IMR-90 (cell line): ENCODE measurements around the gene GFRA4. TPM values are rescaled to one million over a fixed set of nuclear protein-coding genes. Genes with fewer than 3 reads are reported as not detected.

ENCODE experiments used
- ATAC-seq: fragments of 200-7000 bp; cut with Tn5 transposase; 2 replicates; pipeline ENCODE4 v1.9.1; 2020; ENCODE audit warnings: low read depth, mild to moderate bottlenecking, moderate library complexity
- BruUV-seq: library from RNA; stranded (reverse); fragments of 400-500 nt; replicated peaks from 2 replicates; lab custom pipeline; 2021; lab: Mats Ljungman, UMichigan
- CTCF ChIA-PET: fragments of 300-600 bp; formaldehyde crosslinking; extraction: SDS; loops from one replicate; lab custom pipeline; 2021; ENCODE audit warnings: antibody characterized with exemption; lab: Yijun Ruan, JAX
- POLR2A ChIA-PET: fragments of 300-600 bp; sonication (Branson Sonifier 250); formaldehyde crosslinking; loops from one replicate; lab custom pipeline; 2022; ENCODE audit warnings: antibody characterized with exemption; ENCODE audit not compliant: unreplicated experiment; lab: Charles Lee
- DNase-seq: peaks from one replicate; pipeline ENCODE4 v3.0.0; 2013
- H2AFZ ChIP-seq: replicated peaks from 2 replicates; pipeline ENCODE3; 2013; ENCODE audit warnings: low read length, mild to moderate bottlenecking; ENCODE audit not compliant: poor library complexity
- H2AK5ac ChIP-seq: 2 replicates; pipeline ENCODE4 v1.6.1; 2013; ENCODE audit warnings: low read depth, low read length, inconsistent platforms
- H2AK9ac ChIP-seq: replicated peaks from 2 replicates; pipeline ENCODE3; 2013; ENCODE audit warnings: mild to moderate bottlenecking, low read depth, low read length, moderate library complexity; ENCODE audit not compliant: poor library complexity
- H2BK120ac ChIP-seq: 2 replicates; pipeline ENCODE4 v1.6.1; 2013; ENCODE audit warnings: low read depth, low read length, inconsistent platforms
- H2BK15ac ChIP-seq: 3 replicates; pipeline ENCODE4 v1.6.1; 2013; ENCODE audit warnings: low read depth, low read length, inconsistent platforms
- H2BK20ac ChIP-seq: 2 replicates; pipeline ENCODE4 v1.6.1; 2013; ENCODE audit warnings: low read depth, mild to moderate bottlenecking, inconsistent platforms, low read length, moderate library complexity
- H2BK5ac ChIP-seq: 2 replicates; pipeline ENCODE4 v1.6.1; 2013; ENCODE audit warnings: mild to moderate bottlenecking, low read depth, low read length, inconsistent platforms; ENCODE audit not compliant: poor library complexity, severe bottlenecking
- H3K14ac ChIP-seq: replicated peaks from 2 replicates; pipeline ENCODE4 v1.6.1; 2013; ENCODE audit warnings: low read depth, low read length, inconsistent platforms
- H3K18ac ChIP-seq: 2 replicates; pipeline ENCODE4 v1.6.1; 2013; ENCODE audit warnings: low read depth, low read length, control low read depth
- H3K23ac ChIP-seq: 2 replicates; pipeline ENCODE4 v1.6.1; 2013; ENCODE audit warnings: low read depth, low read length, inconsistent platforms
- H3K27ac ChIP-seq: 2 replicates; pipeline ENCODE4 v1.5.1; 2013; ENCODE audit warnings: mild to moderate bottlenecking, control low read depth, low read length; ENCODE audit not compliant: insufficient read depth
- H3K27me3 ChIP-seq: 2 replicates; pipeline ENCODE4 v1.6.1; 2013; ENCODE audit warnings: low read length; ENCODE audit not compliant: control insufficient read depth, insufficient read depth
- H3K36me3 ChIP-seq: 2 replicates; pipeline ENCODE4 v1.6.1; 2013; ENCODE audit warnings: low read length, mixed read lengths; ENCODE audit not compliant: control insufficient read depth, insufficient read depth
- H3K4ac ChIP-seq: 2 replicates; pipeline ENCODE4 v1.6.1; 2013; ENCODE audit warnings: low read depth, low read length, inconsistent platforms
- H3K4me1 ChIP-seq: 2 replicates; pipeline ENCODE4 v1.6.1; 2013; ENCODE audit warnings: low read length, mixed read lengths; ENCODE audit not compliant: control insufficient read depth, insufficient read depth
- H3K4me2 ChIP-seq: 2 replicates; pipeline ENCODE4 v1.6.1; 2013; ENCODE audit warnings: low read depth, mild to moderate bottlenecking, control low read depth, low read length, moderate library complexity
- H3K4me3 ChIP-seq: 2 replicates; pipeline ENCODE4 v1.5.1; 2013; ENCODE audit warnings: low read depth, mild to moderate bottlenecking, control low read depth, low read length, moderate library complexity; ENCODE audit not compliant: insufficient read depth
- H3K56ac ChIP-seq: 2 replicates; pipeline ENCODE4 v1.6.1; 2013; ENCODE audit warnings: low read length, inconsistent platforms; ENCODE audit not compliant: insufficient read depth; ENCODE audit errors: extremely low read depth
- H3K79me1 ChIP-seq, 2 experiments: 2 replicates each; pipeline ENCODE4 v1.6.1; 2013; ENCODE audit warnings: low read length in 2 of 2, inconsistent platforms in 1 of 2, low read depth in 1 of 2
- H3K9ac ChIP-seq: 2 replicates; pipeline ENCODE4 v1.6.1; 2013; ENCODE audit warnings: low read depth, low read length, control low read depth
- H3K9me1 ChIP-seq: 2 replicates; pipeline ENCODE4 v1.6.1; 2013; ENCODE audit warnings: low read length, inconsistent platforms; ENCODE audit not compliant: insufficient read depth
- H3K9me3 ChIP-seq: 2 replicates; pipeline ENCODE4 v1.6.1; 2013; ENCODE audit warnings: low read length; ENCODE audit not compliant: control insufficient read depth, insufficient read depth
- H4K20me1 ChIP-seq: 2 replicates; pipeline ENCODE4 v1.6.1; 2013; ENCODE audit warnings: low read length, inconsistent platforms; ENCODE audit not compliant: insufficient read depth
- H4K5ac ChIP-seq: 2 replicates; pipeline ENCODE4 v1.6.1; 2013; ENCODE audit warnings: mild to moderate bottlenecking, low read depth, low read length, control low read depth
- H4K8ac ChIP-seq, 2 experiments: 2 replicates each; pipeline ENCODE4 v1.6.1; 2013; ENCODE audit warnings: low read depth in 2 of 2, low read length in 2 of 2, control low read depth in 1 of 2, inconsistent platforms in 1 of 2
- H4K91ac ChIP-seq: 2 replicates; pipeline ENCODE4 v1.6.1; 2013; ENCODE audit warnings: low read depth, low read length, inconsistent platforms; ENCODE audit not compliant: insufficient read depth
- MXI1 ChIP-seq: IDR thresholded peaks from 2 replicates; pipeline ENCODE4 v1.6.1; 2012; ENCODE audit warnings: low read depth, mild to moderate bottlenecking, low read length, moderate library complexity, borderline replicate concordance
- WGBS, 2 experiments: methylation state at CpG; one replicate each; pipeline versions ENCODE4 v1.1.5 to v1.1.7; 2013; ENCODE audit warnings: missing lambda C conversion rate in 2 of 2; ENCODE audit not compliant: insufficient read length in 1 of 2; ENCODE audit errors: extremely low coverage in 2 of 2; 5-methylcytosine and 5-hydroxymethylcytosine counted together
- dilution Hi-C: fragments of 300-500 bp; cut with HindIII; formaldehyde crosslinking; loops from one replicate; pipeline ENCODE4 v1.14.3; 2018; ENCODE audit warnings: low sequenced_read_pairs; ENCODE audit not compliant: unreplicated experiment
- in situ Hi-C: fragments of 300-500 bp; cut with MboI; formaldehyde crosslinking; loops from 3 replicates; pipeline ENCODE4 v1.14.3; 2019; ENCODE audit warnings: low sequenced_read_pairs, inconsistent platforms, mixed read lengths
- intact Hi-C: fragments of 100-400 bp; cut with micrococcal nuclease; formaldehyde crosslinking; loops from 2 replicates; pipeline ENCODE4 v1.10.0; 2022
- polyA plus RNA-seq, 3 experiments: library from polyadenylated mRNA; depleted of rRNA; stranded (reverse); fragments of >200 nt; gene quantifications; 2 replicates each; pipeline ENCODE4 v1.2.3, GENCODE V29; 2012; ENCODE audit warnings: low replicate concordance in 1 of 3
- total RNA-seq: library from RNA; depleted of rRNA; stranded (reverse); fragments of >200 nt; gene quantifications from 2 replicates; pipeline ENCODE4 v1.2.3, GENCODE V29; 2012
- TF ChIP-seq, protein P1 (sequence below): conservative IDR thresholded peaks from 2 replicates; pipeline ENCODE4 v1.5.1; 2012; ENCODE audit warnings: mild to moderate bottlenecking, low read depth, low read length, improper control_type of control experiment
- TF ChIP-seq, protein P2 (sequence below): fragments of 150-350 bp; IDR thresholded peaks from 2 replicates; pipeline ENCODE4 v1.6.1; 2017; ENCODE audit warnings: mild to moderate bottlenecking, antibody characterized with exemption, low read length, low read depth

GFRA4 gene
- total and polyA plus RNA-seq, 2 of the 4 experiments (the other 2 are of a cell fraction) = not detected

DNA sequence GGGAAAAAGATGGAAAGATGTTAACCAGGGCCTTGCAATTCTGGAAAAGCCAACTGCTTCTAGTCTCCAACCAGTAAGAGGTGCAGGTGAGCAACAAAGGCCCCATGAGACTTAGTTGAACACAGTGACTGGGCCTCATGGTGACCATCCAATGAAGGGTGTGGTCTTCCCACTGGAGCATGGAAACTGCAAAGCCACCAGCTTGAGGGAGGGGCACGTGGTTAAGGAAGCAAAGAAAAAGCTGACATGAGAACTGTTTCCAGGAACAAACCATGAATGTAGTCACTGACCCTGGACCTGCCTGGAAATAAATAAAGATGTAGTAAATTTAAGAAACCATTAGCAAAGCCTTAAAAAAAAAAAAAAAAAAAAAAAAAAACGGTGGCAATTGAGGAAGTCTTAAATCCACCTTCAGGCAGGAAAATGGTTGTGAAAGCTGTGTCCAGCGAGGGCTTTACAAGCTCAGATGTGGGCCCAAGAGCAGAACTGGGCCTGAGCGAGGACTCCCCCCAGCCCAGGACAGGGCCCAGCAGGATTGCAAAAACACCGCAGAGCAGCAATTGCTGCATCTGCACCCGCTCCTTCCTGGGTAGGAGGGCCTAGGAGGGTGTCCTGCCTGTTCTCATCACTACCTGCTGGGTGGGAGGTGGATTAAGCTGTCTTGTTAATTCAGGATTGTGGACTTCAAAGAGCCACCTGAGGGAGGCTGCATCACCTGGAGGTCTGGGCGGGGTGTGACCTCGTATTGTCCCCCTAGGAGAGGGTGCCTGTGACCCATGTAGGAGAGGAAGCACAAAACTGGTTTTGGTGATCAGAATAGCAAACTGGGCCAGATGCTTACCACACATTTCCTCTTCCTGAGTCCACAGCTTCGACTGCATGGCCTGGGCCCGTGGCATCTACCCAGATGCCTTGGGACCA lies 10.3 kb downstream of the GFRA4 start (continued):
- TF ChIP-seq, protein P1, sequence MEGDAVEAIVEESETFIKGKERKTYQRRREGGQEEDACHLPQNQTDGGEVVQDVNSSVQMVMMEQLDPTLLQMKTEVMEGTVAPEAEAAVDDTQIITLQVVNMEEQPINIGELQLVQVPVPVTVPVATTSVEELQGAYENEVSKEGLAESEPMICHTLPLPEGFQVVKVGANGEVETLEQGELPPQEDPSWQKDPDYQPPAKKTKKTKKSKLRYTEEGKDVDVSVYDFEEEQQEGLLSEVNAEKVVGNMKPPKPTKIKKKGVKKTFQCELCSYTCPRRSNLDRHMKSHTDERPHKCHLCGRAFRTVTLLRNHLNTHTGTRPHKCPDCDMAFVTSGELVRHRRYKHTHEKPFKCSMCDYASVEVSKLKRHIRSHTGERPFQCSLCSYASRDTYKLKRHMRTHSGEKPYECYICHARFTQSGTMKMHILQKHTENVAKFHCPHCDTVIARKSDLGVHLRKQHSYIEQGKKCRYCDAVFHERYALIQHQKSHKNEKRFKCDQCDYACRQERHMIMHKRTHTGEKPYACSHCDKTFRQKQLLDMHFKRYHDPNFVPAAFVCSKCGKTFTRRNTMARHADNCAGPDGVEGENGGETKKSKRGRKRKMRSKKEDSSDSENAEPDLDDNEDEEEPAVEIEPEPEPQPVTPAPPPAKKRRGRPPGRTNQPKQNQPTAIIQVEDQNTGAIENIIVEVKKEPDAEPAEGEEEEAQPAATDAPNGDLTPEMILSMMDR = no peak

DNA sequence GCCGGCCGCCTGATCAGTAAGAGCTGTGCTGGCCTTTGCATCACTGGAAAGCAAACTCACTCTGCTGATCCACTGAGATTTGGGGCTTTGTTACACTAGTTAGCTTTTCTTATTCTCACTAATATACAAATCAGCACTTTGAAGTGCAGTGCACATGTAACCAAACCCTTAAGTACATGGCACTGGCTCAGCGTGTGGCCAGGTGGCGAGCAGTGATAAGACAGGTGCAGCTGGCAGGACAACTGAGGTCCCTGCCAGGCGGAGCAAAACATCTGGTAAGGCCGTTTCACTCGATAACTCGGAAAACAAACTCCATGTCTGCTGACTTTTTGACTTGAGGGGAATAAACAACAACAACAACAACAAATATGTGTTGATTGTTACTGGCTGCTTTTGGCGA lies 11.0 kb downstream of the GFRA4 start:
- Histone ChIP-seq H3K9ac (no peak overlapping the region), H3K9me3 (peaks cover 5% of the 10 kb centered on the region; the same call in 1 of the 2 replicates), H3K4me1 (no peaks in the 10 kb centered on the region), H3K18ac (no peak overlapping the region), H3K79me1 (no peaks in the 10 kb centered on the region), H4K91ac (no peak overlapping the region), H3K4me2 (no peak overlapping the region), H3K4ac (no peak overlapping the region), H2BK5ac (no peak overlapping the region), H4K20me1 (no peaks in the 10 kb centered on the region), H3K27ac (no peak overlapping the region), H3K56ac (no peak overlapping the region), H2AK9ac (no peak overlapping the region), H3K23ac (no peak overlapping the region), H3K9me1 (peaks cover 7% of the 10 kb centered on the region; the same call in 1 of the 2 replicates), H2BK15ac (no peak overlapping the region), H3K27me3 (peaks cover 3% of the 10 kb centered on the region; the same call in 1 of the 2 replicates), H2BK20ac (no peak overlapping the region), H4K5ac (no peak overlapping the region), H3K4me3 (no peak overlapping the region), H3K36me3 (peaks cover 3% of the 10 kb centered on the region; the same call in 1 of the 2 replicates), H3K14ac (no peak overlapping the region; the same call in 1 of the 2 replicates), H4K8ac (no peak overlapping the region), H2BK120ac (no peak overlapping the region), H2AFZ (no peak overlapping the region), H2AK5ac (no peak overlapping the region)
- intact Hi-C loops (no loop called here), in situ Hi-C loops (no loop called here), dilution Hi-C loops (no loop called here)
- ATAC-seq (no peak), DNase-seq (no peak)
- WGBS, 2 experiments = no CpG with 5 or more reads among the region's 9 CpGs
- ChIA-PET POLR2A (no interaction called here), CTCF (no interaction called here)
- TF ChIP-seq, protein P2, sequence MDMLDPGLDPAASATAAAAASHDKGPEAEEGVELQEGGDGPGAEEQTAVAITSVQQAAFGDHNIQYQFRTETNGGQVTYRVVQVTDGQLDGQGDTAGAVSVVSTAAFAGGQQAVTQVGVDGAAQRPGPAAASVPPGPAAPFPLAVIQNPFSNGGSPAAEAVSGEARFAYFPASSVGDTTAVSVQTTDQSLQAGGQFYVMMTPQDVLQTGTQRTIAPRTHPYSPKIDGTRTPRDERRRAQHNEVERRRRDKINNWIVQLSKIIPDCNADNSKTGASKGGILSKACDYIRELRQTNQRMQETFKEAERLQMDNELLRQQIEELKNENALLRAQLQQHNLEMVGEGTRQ = no peak
- TF ChIP-seq MXI1 = no peak
- BruUV-seq = no TSS peak
